ENCODE results near the gene FOXP4.

Gene FOXP4

DNA sequence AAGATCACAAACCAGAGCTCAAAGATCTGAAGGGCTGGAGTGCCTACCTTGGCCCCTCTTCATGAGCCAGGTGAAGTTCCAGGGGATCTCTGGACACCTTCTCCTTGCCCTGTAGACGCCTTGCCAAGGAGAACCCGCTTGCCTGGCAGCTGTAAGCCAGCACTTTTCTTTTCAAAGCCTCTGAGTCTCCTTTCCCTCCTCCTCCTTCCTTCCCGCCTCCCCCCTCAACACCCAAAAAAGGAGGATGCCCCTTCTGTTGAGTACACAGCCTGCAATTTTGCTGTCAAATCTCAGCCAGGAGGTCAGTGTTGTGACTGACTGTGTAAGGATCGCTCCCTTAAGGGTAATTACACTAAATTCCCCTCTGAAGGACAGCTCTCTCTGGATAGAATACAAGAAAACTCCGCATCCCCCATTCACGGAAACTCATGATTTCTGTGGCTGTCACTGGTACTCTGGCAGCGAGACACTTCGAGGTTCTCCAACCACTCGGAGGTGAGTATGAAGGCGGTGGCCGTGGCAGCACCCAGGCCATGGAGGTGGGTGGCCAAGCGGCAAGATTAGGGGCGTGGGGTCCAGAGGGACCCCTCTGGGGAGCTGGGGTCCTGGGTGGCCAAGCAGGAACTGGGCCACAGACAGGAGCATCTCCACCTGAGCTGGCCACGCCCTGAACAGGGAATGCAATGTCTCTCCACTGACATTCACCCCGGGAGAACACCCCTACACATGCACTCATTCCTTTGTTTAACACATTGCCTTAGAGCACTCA is 23.2 kb upstream of the FOXP4 start:
- no peak for DNase-seq

DNA sequence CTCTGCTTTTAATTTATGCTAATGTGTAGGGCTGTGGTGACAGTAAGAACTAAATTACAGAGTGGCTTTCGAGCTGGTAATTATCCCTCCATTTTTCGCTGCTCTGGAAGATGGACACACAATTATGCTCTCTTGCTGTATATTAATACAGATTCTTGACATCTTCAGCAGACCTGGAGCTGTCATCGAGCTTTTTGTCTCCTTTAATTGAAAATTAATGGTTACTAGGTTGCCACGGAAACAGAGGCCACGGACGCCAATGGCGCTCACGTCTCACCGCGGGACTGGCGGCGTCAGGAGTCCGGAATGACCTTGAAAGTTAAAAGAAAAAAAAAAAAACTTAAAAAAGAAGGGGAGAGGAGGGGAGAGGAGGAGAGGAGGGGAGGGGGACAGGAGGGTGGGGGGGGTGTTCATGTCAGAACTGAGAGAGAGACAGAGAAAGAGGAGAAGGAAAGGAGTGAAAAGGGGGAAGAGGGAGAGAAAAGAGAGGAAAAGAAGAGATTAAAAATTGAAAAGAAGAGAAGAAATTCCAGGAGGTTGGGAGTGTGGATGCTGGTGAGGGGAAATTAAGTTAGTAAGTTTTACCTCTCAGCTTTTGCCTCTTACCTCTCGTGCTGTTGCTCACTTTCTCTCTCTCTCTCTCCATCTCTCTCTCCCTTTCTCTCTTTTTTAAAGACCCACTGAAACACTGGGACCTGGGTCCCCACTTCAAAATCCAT is 22.1 kb upstream of the FOXP4 start:
- no peak for DNase-seq

- no peak for DNase-seq
Measured at GRCh38 chr6:41524634-41525011, 21.6 kb upstream of the FOXP4 start.

- DNase-seq, result no peak
Measured at GRCh38 chr6:41527721-41528408, 18.3 kb upstream of the FOXP4 start.

GRCh38 chr6:41528409-41528963 is 17.7 kb upstream of the FOXP4 start:
- DNase-seq, result no peak

- DNase-seq, result no peak
Measured at GRCh38 chr6:41529049-41529448, 17.1 kb upstream of the FOXP4 start.

DNA sequence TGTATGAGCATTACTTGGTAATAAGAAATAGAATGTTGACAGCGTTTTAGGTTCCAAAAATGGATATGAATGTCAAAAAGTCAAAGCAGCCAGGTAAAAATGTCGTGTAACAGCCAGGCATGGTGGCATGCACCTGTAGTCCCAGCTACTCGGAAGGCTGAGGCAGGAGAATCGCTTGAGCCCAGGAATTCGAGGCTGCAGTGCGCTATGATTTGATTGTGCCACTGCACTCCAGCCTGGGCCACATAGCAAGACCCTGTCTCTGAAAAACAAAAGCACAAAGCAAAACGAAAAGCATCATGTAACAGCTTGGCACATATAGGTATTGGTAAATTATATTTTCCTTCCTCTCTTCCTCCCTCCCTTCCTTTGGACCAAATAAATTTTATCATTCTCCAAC is 16.2 kb upstream of the FOXP4 start:
- DNase-seq, result no peak

- no peak for DNase-seq
Measured at GRCh38 chr6:41530476-41530875, 15.7 kb upstream of the FOXP4 start.

DNA sequence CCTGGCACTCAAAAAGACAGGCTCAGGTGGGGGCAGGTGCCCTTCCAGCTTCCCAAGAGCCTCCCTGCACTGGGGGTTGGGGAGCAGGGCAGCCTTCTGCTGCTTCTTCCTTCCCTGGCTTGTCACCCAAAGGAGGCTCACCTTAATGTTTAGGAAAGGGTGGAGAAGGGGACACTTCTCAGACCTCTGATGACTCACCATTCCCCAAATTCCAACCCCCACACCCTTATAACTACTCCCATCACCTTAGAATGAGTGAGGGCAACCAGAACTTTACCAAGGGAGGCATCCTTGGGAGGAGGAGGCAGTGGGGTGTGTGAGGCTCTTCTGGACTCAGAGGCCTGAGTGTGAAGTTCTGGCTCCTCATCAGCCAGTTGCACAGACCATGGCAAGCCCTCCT is 15.2 kb upstream of the FOXP4 start:
- no peak for DNase-seq

- DNase-seq, result peak; percentile 49 to 66
Measured at GRCh38 chr6:41531591-41532582, 14.3 kb upstream of the FOXP4 start.

GRCh38 chr6:41535766-41536165 is 10.4 kb upstream of the FOXP4 start:
- DNase-seq, result no peak

GRCh38 chr6:41536795-41537758 is 9.1 kb upstream of the FOXP4 start:
- no peak for DNase-seq

DNA sequence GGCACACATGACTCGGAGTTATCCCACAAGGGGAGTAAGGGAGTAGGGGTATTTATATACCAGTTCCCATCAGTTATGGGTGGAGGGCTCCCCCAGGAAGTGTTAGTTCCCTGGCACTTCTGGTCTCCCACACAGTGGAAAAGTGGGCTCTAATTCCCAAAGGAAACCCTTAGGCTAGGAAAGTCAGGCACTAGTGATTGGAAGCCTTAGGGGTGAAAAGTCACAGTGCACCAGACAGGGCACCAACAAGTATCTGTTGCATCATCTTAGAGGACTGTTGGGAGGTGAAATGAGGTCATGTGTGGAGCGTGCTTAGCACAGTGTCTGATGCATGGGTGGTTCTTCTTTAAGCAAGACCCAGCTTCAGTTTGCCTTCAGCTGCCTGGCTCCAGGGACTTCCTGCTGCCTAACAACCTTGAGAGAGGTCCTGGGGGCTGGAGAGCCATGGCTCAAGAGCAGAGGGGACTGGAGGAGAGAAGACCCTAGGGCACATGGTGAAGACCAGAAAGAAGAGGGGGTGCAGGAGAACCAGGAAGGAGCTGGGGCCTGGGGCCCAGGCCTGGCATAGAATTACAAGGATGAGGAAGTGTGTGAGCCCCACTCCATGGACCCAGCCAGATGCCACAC is 7.5 kb upstream of the FOXP4 start:
- no peak for DNase-seq

- no peak for DNase-seq
Measured at GRCh38 chr6:41539204-41539603, 7.0 kb upstream of the FOXP4 start.

DNA sequence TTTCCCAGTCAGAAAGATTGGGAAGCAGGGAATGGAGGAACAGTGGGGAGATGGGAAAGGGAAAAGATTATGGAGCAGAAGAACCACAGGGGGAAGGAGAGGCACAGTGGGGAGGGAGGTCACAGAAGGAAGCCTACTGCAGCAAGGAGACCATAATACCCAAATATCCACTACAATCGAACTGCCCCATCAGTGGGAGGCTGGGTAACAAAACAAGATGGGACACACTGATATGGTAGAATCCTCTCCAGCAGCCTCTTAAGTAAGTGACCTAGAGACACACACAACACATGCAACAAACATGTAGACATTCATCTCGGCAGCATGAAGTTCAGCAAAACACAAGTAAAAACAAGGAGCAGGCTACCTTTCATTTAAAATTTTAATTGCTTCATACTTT is 4.8 kb upstream of the FOXP4 start:
- DNase-seq, result no peak

- no peak for DNase-seq
Measured at GRCh38 chr6:41543087-41543486, 3.1 kb upstream of the FOXP4 start.

GRCh38 chr6:41545247-41545702 is 906 bp upstream of the FOXP4 start:
- DNase-seq, result no peak

GRCh38 chr6:41546475-41546865 is 289 bp downstream of the FOXP4 start:
- DNase-seq, result peak in 1 of 2 donors; percentile 20

DNA sequence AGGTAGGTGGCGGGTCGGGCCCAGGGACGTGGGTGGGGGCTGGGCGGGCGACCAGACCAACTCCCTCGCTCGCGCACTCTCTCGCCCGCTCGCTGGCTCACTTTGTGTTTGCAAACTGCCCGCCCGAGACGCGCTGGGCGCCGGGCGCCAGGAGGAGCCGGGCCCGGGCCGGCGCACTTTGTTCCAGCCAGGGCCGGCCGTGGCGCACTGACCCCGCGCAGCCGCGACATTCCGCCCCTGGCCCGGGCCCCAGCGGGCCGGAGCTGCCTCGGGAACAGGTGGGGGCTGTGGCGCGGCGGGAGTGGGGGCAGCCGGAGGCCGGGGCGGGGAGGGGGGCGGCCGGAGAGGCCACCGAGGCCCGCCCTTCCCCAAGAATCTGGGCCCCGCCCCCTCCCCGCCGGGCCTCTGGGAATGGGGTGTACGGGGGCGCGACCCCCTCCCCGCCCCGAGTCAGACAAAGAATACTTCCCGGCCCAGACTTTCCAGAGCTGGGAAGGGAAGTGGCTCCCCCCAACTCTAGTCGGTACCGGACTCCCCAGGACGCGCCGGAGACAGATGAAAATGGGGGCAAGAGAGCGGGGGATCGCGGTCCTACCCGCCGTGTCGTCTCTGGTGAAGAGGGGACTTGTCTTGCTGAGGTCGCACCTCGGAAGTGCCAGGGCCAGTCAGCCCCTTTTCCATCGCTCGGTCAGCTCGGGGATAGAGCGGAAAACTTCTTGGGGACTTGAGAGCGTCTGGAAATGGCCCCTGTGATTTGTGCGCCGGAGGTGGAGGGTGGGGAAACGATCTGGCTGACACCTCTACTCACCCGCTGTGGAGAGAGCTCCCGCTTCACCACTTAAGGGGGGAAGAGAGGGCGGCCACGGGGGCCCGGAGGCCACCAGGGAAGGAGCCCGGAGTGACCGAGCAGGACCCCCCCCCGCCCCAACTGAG is 951 bp downstream of the FOXP4 start:
- DNase-seq, result peak; percentile 27 to 39

DNA sequence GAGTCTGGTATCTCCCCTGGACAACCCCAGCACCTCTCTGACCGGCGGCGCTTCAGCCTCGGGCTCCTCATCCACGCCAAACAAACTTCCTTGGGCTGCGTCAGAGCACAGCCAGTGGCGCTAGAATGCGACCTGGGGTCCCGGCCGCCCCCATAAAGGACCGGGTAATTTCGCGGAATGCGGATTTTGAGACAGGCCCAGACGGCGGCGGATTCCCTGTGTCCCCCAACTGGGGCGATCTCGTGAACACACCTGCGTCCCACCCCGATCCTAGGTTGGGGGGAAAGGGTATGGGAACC is 1.6 kb downstream of the FOXP4 start:
- DNase-seq, result no peak
